CD4-positive, alpha-beta T cell treated with Interleukin-15 for 4 hours (primary cell): ENCODE data around the gene NECTIN2.
"Not testable (repeated sequence)": the region's sequence is repeated elsewhere in the genome, so short reads cannot be mapped to it uniquely, and the experiment has no call there.

Source experiments
- DNase-seq: peaks from one replicate; pipeline ENCODE4 v3.0.0-alpha.2; 2020; ENCODE audit warnings: low spot score

The NECTIN2 gene

DNA sequence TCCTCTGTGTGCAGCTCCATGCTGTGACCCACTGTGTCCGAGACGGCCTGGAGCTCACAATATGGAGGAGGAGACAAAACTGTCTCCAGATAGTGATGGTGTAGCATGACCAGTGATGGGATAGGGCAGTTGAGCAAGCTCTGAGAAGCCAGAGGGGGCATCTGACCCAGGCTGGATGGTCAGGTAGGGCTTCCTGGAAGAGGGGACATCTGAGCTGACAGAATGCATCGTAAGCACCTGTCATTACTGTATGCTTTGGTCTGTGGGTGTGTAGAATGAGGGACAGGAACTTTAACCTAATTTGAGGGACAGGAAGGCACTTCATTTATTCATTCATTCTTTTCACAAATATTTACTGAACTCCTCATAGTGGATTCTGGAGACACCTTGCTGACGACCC is 38.5 kb downstream of the NECTIN2 start:
- no peak for DNase-seq

DNA sequence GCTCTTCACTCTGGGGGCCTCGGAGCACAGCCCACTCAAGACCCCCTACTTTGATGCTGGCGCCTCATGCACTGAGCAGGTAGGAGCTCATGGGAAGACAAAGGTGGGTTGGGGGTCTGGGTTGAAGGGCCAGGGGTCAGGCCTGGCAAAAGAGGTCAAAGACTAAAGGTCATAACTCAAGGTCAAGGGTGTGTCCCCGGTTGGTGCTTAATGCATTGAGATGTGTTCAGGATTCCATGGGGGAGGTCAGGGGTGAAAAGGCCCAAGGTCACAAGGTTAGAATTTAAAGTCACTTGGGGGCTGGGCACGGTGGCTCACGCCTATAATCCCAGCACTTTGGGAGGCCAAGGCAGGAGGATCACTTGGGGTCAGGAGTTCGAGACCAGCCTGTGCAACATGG is 40.0 kb downstream of the NECTIN2 start:
- DNase-seq = no peak

DNA sequence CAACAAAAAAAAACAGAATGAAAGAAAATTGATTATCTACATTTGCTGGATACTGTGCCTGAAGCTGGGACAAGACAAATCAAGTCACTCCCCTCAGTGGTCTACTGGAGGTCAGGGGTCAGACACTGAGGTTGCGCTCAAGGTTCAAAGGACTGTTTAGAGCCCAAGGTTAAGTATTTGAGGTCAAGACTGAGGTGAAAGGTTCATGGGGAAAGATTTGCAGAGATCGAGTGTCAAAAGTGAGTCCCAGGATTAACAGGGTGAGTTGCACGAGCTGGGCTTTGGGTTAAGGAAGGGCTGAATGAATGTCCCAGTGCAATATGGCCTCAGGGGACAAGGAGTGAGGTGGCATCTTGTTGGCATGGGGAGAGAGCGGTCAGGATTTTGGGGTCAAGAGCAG is 41.6 kb downstream of the NECTIN2 start:
- DNase-seq = no peak

DNA sequence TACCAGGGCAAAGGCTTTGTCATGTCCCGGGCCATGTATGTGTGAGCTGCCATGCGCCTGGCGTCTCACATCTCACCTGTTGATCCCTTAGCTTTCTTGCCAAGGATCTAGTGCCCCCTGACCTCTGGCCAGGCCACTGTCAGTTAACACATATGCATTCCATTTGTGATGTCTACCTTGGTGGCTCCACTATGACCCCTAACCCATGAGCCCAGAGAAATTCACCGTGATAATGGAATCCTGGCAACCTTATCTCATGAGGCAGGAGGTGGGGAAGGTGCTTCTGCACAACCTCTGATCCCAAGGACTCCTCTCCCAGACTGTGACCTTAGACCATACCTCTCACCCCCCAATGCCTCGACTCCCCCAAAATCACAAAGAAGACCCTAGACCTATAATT is 42.2 kb downstream of the NECTIN2 start:
- DNase-seq = not testable (repeated sequence)

DNA sequence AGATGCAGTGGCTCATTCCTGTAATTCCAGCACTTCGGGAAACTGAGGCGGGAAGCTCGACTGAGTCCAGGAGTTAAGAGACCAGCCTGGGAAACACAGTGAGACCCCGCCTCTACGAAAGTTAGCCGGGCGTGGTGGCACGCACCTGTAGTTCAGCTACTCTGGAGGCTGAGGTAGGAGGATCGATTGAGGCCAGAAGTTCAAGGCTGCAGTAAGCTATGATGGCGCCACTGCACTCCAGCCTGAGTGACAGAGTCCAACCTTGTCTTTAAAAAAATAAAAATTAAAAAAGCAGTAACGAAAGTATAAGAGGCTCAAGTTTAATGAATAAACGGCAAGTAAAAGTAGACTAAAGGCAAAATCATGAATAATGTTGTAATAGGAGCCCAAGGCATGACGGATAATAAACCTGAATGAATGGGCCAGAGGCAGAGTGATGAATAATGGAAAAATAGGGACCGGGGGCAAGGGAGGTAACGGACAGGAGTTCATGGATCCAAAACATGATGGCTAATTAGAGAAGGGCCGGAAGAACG is 43.8 kb downstream of the NECTIN2 start:
- no peak for DNase-seq

DNA sequence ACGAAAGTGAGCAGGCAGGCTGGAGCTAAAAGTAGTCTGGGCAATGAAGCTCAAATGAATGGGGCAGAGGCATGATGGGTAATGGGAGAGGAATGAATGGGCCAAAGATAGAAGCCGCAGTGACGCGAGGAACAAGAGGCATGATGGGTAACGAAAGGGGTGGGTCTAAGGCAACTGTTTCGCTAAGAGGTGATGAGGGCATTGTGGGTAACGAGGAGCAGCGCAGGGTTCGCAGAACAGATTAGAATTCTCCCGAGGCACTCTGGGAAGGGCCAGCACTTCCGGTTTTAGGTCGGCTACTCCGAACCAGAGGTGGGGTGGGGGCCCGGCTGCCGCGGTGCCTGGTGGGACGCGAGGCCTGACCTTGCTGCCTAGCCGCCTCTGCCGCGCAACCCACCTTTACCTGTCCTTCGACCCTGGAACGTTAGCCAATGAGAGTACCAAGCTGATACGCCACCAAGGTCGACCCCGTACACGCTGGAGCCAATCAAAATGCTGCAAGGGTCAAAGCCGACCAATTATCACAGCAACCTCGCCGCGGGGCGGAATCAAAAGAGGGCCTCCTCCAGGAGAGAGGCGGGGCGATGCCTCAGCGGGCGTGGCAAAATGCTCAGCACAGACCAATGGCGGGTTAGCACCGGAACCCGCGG is 44.4 kb downstream of the NECTIN2 start:
- peak; percentile 100 for DNase-seq

DNA sequence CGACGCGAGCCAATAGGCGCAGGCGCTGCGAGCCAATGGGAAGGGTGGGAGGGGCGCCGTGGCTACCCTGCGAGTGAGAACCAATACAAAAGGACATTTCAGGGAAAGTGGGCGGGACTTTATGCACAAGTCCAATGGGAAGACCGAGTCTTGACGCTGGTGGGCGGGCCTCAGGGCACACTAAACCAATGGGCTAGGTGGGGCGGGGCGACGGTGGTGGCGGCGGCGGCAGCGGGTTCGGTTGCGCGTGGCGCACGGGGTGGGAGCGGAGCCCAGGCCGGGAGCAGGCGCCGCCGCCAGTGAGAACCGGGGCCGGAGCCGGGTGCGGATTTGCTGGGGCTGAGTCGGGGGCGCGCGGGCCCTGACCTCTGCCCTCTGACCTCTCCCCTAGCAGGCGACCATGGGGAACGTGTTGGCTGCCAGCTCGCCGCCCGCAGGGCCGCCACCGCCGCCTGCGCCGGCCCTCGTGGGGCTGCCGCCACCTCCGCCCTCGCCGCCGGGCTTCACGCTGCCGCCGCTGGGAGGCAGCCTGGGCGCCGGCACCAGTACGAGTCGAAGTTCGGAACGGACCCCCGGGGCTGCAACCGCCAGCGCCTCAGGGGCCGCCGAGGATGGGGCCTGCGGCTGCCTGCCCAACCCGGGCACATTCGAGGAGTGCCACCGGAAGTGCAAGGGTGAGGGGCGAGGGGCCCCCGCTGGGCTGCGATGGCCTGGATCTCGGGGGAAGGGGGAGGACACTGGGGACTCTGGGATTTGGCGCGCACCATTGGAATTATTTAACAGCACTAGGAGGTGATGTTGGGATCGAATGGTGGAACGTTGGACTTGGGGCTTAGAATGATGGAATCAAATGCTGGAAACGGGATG is 45.2 kb downstream of the NECTIN2 start, which contains the start of gene TOMM40:
Gene TOMM40 (plus strand): TSS at position 239 of the 867 bp plus-strand sequence. CDS start 162 bp downstream, at position 401.
- DNase-seq = no peak

DNA sequence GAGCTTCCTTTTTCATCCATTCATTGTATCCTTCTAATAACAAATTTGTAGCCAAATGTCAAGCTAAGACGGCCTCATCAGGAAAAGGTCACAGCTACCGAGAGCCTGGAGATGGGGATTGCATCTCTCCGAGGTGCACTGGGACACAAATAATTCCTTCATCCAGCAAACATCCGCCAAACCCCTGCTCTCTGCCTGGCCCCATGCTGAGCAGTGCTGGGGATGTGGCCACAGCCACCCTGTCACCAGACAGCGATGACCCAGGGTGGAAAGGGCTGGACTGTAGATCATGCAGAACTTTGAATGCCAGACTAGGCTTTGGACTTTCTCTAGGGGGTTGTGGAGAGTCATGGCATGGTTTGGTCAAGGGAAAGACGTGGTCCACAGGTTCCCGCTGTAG is 46.8 kb downstream of the NECTIN2 start:
- no peak for DNase-seq

DNA sequence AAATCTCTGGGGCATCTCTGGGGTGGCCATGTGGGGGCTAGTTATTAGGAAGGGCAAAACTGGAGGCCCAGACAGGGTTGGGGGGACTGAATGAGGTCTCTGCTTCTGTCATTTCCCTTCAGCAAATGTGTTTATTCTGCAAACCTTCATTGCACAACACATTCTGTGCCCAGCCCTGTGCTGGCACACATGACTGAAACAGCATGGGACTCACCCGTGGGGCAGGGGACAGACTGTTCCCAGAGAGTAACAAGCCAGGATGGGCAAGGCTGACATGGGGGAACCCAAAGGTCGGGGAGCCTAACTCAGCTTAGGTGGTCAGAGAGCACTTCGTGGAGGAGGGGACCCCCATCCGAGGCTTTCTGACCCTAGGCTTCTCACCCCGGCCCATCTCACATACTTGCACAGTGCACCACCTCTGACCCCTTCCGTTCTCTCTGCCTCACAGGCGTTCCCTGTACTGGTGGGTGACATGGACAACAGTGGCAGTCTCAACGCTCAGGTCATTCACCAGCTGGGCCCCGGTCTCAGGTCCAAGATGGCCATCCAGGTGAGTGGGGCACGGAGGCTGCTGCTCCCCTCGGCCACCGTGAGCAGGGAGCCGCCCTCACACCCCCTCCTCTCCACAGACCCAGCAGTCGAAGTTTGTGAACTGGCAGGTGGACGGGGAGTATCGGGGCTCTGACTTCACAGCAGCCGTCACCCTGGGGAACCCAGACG is 47.4 kb downstream of the NECTIN2 start:
- DNase-seq = no peak

DNA sequence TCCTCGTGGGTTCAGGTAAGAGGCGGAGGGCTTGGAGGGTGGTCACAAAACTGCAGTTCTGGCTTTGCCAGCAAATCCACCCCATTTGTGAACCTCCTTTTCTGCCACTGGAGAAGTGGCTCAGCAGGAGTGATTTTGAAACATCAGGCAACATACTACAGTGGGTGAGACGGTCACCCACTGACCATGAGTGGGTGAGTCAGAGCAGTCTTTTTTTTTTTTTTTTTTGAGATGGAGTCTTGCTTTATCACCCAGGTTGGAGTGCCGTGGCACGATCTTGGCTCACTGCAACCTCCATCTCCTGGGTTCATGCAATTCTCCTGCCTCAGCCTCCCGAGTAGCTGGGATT is 47.9 kb downstream of the NECTIN2 start:
- no peak for DNase-seq

DNA sequence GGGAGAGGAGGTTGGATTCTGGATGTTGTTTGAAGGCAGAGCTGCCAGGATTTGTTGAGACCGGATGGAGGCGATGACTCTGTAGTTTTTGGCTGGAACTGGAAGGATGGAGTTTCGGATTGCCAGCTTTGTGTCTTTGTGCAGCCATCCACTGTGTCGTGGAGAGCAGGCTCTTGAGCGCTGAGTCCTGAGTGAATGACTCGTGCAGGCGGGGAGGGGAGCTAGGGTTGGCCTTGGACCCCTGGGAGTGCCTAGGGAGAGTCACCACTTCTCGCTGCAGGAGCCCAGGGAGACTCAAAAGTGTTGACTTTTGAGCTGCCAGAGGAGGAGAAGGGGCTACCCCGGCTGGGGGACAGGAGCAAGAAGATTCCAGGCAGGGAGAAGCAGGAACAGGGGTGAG is 48.8 kb downstream of the NECTIN2 start:
- DNase-seq = no peak

DNA sequence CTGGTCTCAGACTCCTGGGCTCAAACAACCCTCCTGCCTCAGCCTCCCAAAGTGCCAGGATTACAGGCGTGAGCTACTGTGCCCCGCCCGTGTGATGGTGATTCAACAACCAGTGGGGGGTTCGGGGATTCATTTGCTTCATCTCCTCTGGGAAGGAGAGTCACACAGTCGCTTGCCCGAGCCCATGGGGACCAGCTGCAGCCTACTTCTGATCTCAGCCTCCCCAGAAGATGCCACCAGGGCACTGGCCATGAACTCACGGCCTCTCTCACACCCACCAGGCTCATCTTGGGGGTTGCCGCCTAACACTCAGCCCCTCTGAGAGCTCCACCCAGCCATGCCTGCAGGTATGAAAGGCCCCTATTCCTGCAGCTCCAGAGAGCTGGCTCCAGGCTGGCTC is 51.7 kb downstream of the NECTIN2 start:
- no peak for DNase-seq

DNA sequence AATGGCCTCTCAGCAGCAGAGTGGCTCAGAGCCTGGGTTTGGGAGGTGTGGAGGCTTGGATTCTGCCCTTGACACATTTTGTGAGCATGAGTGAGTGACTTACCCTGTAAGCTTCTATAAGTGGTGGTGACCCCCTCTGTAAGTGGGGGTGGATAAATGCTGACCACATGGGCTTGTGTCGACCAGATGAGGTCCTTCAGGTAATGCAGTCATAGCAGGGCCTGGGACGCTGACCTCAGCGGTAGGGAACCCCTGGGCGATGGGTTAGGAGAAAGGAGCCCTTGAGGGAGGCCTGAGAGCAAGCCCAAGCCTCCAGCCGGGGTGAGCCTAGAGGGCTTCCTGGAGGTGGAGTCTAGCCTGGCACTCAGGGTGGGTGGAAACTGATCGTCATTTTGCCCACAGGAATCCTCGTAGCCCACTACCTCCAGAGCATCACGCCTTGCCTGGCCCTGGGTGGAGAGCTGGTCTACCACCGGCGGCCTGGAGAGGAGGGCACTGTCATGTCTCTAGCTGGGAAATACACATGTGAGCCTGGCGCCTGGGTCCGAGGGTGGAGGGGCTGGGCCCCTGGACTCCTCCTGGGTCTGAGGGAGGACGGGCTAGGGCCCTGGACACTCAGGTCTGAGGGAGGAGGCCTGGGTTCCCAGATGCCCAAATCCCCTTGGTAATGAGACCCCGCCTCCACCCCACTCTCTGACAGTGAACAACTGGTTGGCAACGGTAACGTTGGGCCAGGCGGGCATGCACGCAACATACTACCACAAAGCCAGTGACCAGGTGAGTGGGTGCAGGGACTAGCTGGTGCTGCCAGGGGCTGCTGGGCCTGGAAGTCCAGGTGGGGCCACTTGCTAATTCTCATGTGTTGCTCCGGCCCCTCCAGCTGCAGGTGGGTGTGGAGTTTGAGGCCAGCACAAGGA is 54.5 kb downstream of the NECTIN2 start:
- no peak for DNase-seq

DNA sequence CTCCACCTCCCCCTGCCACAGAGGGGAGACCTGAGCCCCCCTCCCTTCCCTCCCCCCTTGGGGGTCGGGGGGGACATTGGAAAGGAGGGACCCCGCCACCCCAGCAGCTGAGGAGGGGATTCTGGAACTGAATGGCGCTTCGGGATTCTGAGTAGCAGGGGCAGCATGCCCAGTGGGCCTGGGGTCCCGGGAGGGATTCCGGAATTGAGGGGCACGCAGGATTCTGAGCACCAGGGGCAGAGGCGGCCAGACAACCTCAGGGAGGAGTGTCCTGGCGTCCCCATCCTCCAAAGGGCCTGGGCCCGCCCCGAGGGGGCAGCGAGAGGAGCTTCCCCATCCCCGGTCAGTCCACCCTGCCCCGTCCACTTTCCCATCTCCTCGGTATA is 57.1 kb downstream of the NECTIN2 start:
- no peak for DNase-seq

DNA sequence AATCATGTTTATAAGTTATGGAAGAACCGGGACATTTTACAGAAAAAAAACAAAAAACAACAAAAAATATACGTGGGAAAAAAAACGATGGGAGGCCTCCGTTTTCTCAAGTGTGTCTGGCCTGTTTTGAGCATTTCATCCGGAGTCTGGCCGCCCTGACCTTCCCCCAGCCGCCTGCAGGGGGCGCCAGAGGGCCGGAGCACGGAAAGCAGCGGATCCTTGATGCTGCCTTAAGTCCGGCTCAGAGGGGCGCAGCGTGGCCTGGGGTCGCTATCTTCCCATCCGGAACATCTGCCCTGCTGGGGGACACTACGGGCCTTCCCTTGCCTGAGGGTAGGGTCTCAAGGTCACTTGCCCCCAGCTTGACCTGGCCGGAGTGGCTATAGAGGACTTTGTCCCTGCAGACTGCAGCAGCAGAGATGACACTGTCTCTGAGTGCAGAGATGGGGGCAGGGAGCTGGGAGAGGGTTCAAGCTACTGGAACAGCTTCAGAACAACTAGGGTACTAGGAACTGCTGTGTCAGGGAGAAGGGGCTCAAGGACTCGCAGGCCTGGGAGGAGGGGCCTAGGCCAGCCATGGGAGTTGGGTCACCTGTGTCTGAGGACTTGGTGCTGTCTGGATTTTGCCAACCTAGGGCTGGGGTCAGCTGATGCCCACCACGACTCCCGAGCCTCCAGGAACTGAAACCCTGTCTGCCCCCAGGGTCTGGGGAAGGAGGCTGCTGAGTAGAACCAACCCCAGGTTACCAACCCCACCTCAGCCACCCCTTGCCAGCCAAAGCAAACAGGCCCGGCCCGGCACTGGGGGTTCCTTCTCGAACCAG is 57.7 kb downstream of the NECTIN2 start:
- DNase-seq = peak; percentile 77

DNA sequence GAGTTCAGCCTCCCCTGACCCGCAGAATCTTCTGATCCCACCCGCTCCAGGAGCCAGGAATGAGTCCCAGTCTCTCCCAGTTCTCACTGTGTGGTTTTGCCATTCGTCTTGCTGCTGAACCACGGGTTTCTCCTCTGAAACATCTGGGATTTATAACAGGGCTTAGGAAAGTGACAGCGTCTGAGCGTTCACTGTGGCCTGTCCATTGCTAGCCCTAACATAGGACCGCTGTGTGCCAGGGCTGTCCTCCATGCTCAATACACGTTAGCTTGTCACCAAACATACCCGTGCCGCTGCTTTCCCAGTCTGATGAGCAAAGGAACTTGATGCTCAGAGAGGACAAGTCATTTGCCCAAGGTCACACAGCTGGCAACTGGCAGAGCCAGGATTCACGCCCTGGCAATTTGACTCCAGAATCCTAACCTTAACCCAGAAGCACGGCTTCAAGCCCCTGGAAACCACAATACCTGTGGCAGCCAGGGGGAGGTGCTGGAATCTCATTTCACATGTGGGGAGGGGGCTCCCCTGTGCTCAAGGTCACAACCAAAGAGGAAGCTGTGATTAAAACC is 58.4 kb downstream of the NECTIN2 start:
- DNase-seq = no peak

DNA sequence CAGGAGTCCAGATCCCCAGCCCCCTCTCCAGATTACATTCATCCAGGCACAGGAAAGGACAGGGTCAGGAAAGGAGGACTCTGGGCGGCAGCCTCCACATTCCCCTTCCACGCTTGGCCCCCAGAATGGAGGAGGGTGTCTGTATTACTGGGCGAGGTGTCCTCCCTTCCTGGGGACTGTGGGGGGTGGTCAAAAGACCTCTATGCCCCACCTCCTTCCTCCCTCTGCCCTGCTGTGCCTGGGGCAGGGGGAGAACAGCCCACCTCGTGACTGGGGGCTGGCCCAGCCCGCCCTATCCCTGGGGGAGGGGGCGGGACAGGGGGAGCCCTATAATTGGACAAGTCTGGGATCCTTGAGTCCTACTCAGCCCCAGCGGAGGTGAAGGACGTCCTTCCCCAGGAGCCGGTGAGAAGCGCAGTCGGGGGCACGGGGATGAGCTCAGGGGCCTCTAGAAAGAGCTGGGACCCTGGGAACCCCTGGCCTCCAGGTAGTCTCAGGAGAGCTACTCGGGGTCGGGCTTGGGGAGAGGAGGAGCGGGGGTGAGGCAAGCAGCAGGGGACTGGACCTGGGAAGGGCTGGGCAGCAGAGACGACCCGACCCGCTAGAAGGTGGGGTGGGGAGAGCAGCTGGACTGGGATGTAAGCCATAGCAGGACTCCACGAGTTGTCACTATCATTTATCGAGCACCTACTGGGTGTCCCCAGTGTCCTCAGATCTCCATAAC is 59.5 kb downstream of the NECTIN2 start, which contains the start of gene APOE:
Gene APOE (plus strand): TSS at position 360 of the 724 bp plus-strand sequence. CDS start 829 bp downstream, outside the sequence.
- DNase-seq = no peak

DNA sequence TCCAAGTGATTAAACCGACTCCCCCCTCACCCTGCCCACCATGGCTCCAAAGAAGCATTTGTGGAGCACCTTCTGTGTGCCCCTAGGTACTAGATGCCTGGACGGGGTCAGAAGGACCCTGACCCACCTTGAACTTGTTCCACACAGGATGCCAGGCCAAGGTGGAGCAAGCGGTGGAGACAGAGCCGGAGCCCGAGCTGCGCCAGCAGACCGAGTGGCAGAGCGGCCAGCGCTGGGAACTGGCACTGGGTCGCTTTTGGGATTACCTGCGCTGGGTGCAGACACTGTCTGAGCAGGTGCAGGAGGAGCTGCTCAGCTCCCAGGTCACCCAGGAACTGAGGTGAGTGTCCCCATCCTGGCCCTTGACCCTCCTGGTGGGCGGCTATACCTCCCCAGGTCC is 61.5 kb downstream of the NECTIN2 start:
- DNase-seq = no peak

DNA sequence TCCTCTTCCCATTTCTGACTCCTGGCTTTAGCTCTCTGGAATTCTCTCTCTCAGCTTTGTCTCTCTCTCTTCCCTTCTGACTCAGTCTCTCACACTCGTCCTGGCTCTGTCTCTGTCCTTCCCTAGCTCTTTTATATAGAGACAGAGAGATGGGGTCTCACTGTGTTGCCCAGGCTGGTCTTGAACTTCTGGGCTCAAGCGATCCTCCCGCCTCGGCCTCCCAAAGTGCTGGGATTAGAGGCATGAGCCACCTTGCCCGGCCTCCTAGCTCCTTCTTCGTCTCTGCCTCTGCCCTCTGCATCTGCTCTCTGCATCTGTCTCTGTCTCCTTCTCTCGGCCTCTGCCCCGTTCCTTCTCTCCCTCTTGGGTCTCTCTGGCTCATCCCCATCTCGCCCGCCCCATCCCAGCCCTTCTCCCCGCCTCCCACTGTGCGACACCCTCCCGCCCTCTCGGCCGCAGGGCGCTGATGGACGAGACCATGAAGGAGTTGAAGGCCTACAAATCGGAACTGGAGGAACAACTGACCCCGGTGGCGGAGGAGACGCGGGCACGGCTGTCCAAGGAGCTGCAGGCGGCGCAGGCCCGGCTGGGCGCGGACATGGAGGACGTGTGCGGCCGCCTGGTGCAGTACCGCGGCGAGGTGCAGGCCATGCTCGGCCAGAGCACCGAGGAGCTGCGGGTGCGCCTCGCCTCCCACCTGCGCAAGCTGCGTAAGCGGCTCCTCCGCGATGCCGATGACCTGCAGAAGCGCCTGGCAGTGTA is 62.2 kb downstream of the NECTIN2 start:
- no peak for DNase-seq
